ENCODE data around the gene PADI2. TPM values are rescaled to one million over a fixed set of nuclear protein-coding genes. Genes with fewer than 3 reads are reported as not detected.

The PADI2 gene
- total and polyA plus RNA-seq, 3 donors from 2014 or later = 0.99 to 3.2 (median 1.1) TPM

GRCh38 chr1:17122521-17123164 is 3.4 kb upstream of the PADI2 start:
- 65 to 66% methylated on average over 9 of the region's 9 CpGs for WGBS, 2 donors
- intact Hi-C loops (cut with DNase I; ENCODE audit: low total_unique reads) = no loop called here
- H3K27me3 ChIP-seq = no peaks in the 10 kb centered on the region
- TF ChIP-seq CTCF (IDR thresholded peaks at IDR 0.05) (no peak), POLR2A (IDR thresholded peaks at IDR 0.05) (no peak)
- no peak overlapping the region for H3K4me3 ChIP-seq
- H3K9me3 ChIP-seq = no peaks in the 10 kb centered on the region
- H3K4me1 ChIP-seq = peaks cover 7% of the 10 kb centered on the region
- H3K27ac ChIP-seq = no peak overlapping the region
- H3K36me3 ChIP-seq (ENCODE audit: low read depth, missing control alignments) = no peaks in the 10 kb centered on the region
- DNase-seq = no peak

GRCh38 chr1:17121881-17122280 is 2.6 kb upstream of the PADI2 start:
- H3K4me3 ChIP-seq = no peak overlapping the region
- H3K36me3 ChIP-seq (ENCODE audit: low read depth, missing control alignments) = no peaks in the 10 kb centered on the region
- 81 to 83% methylated on average over 8 of the region's 8 CpGs for WGBS, 2 donors
- H3K27ac ChIP-seq = no peak overlapping the region
- H3K27me3 ChIP-seq = no peaks in the 10 kb centered on the region
- no peak for TF ChIP-seq CTCF (IDR thresholded peaks at IDR 0.05)
- no peak for TF ChIP-seq POLR2A (IDR thresholded peaks at IDR 0.05)
- intact Hi-C loops (cut with DNase I; ENCODE audit: low total_unique reads) = no loop called here
- no peaks in the 10 kb centered on the region for H3K9me3 ChIP-seq
- no peak for DNase-seq
- peaks cover 7% of the 10 kb centered on the region for H3K4me1 ChIP-seq

GRCh38 chr1:17120962-17121837 is 1.9 kb upstream of the PADI2 start:
- 88% methylated on average over 22 to 23 of the region's 23 CpGs for WGBS, 2 donors
- no peak for DNase-seq
- H3K4me3 ChIP-seq = no peak overlapping the region
- H3K4me1 ChIP-seq = peaks cover 7% of the 10 kb centered on the region
- H3K27me3 ChIP-seq = no peaks in the 10 kb centered on the region
- intact Hi-C loops (cut with DNase I; ENCODE audit: low total_unique reads) = no loop called here
- H3K9me3 ChIP-seq = no peaks in the 10 kb centered on the region
- H3K36me3 ChIP-seq (ENCODE audit: low read depth, missing control alignments) = no peaks in the 10 kb centered on the region
- TF ChIP-seq POLR2A (IDR thresholded peaks at IDR 0.05) = no peak
- TF ChIP-seq CTCF (IDR thresholded peaks at IDR 0.05) = no peak
- H3K27ac ChIP-seq = no peak overlapping the region

- peaks cover 7% of the 10 kb centered on the region for H3K4me1 ChIP-seq
- H3K27me3 ChIP-seq = no peaks in the 10 kb centered on the region
- intact Hi-C loops (cut with DNase I; ENCODE audit: low total_unique reads) = no loop called here
- no peaks in the 10 kb centered on the region for H3K9me3 ChIP-seq
- no peak overlapping the region for H3K4me3 ChIP-seq
- TF ChIP-seq POLR2A (IDR thresholded peaks at IDR 0.05) (no peak), CTCF (IDR thresholded peaks at IDR 0.05) (no peak)
- H3K27ac ChIP-seq = no peak overlapping the region
- DNase-seq = no peak
- no peaks in the 10 kb centered on the region for H3K36me3 ChIP-seq (ENCODE audit: low read depth, missing control alignments)
- WGBS, 2 donors = 90 to 98% methylated on average over 5 of the region's 5 CpGs
Observed at GRCh38 chr1:17120481-17120877, 1.2 kb upstream of the PADI2 start.
